H1 (cell line): Measurements from ENCODE around the gene ST6GALNAC3.

Experiments
- EZH2 ChIP-seq: fragments of 200-600 bp; sonication (generic); IDR thresholded peaks from 2 replicates; pipeline ENCODE4 v1.7.1; 2012; ENCODE audit warnings: low read depth, mild to moderate bottlenecking, moderate library complexity, low read length, inconsistent platforms; ENCODE audit not compliant: severe bottlenecking
- TEAD4 ChIP-seq: IDR thresholded peaks from 2 replicates; pipeline ENCODE4 v1.6.1; 2012; ENCODE audit warnings: low read depth, low read length, inconsistent platforms, mixed read lengths
- YY1 ChIP-seq: IDR thresholded peaks from 2 replicates; pipeline ENCODE4 v1.6.1; 2011; ENCODE audit warnings: low read depth, mild to moderate bottlenecking, low read length
- TF ChIP-seq, protein P1 (sequence below): IDR thresholded peaks from 2 replicates; pipeline ENCODE4 v1.6.1; 2012; ENCODE audit warnings: inconsistent platforms
- TF ChIP-seq, protein P2 (sequence below), 3 experiments: IDR thresholded peaks; 1 replicate in 2 of 3; 2 replicates in 1 of 3; pipeline versions ENCODE4 v1.5.1 to v1.6.1; 2011; ENCODE audit warnings: low read length in 3 of 3, mild to moderate bottlenecking in 3 of 3, inconsistent platforms in 2 of 3, low read depth in 1 of 3, moderate library complexity in 1 of 3; ENCODE audit not compliant: insufficient read depth in 1 of 3; ENCODE audit errors: control extremely low read depth in 1 of 3

DNA sequence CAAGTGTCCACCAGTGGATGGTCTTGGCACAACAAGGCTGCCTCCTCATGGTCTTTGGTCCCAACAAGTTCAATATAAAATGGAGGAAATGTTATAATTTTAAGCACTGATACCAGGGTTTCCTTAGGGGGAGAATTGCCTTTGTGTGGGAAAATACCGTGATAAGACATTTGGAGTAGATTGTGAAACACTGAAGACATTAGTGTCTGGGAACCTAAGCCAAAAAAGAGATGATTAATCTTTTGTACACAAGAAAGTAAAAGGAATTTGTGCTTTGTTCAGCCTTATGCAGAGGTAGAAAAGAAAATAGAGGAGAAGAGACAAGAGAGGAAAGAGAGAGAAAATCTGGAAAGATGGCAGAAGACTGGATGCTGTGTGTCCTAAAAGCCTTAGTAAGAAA is 36.1 kb downstream of the ST6GALNAC3 start:
- TF ChIP-seq TEAD4 (no peak), YY1 (no peak), EZH2 (no peak)
- TF ChIP-seq, protein P1, sequence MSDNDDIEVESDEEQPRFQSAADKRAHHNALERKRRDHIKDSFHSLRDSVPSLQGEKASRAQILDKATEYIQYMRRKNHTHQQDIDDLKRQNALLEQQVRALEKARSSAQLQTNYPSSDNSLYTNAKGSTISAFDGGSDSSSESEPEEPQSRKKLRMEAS: no peak
- TF ChIP-seq, protein P2, sequence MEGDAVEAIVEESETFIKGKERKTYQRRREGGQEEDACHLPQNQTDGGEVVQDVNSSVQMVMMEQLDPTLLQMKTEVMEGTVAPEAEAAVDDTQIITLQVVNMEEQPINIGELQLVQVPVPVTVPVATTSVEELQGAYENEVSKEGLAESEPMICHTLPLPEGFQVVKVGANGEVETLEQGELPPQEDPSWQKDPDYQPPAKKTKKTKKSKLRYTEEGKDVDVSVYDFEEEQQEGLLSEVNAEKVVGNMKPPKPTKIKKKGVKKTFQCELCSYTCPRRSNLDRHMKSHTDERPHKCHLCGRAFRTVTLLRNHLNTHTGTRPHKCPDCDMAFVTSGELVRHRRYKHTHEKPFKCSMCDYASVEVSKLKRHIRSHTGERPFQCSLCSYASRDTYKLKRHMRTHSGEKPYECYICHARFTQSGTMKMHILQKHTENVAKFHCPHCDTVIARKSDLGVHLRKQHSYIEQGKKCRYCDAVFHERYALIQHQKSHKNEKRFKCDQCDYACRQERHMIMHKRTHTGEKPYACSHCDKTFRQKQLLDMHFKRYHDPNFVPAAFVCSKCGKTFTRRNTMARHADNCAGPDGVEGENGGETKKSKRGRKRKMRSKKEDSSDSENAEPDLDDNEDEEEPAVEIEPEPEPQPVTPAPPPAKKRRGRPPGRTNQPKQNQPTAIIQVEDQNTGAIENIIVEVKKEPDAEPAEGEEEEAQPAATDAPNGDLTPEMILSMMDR (IDR thresholded peaks at IDR 0.05; ENCODE audit: control extremely low read depth in 1 of 3, insufficient read depth in 1 of 3, low read depth in 1 of 3, low read length in 3 of 3): no peak
